HG02973 (cell line): Measurements from ENCODE around the gene RPL23.

Experiments
- ATAC-seq: cut with Tn5 transposase; IDR thresholded peaks from one replicate; pipeline ENCODE4 v1.9.1; 2021; ENCODE audit warnings: moderate library complexity; ENCODE audit not compliant: unreplicated experiment

The RPL23 gene

DNA sequence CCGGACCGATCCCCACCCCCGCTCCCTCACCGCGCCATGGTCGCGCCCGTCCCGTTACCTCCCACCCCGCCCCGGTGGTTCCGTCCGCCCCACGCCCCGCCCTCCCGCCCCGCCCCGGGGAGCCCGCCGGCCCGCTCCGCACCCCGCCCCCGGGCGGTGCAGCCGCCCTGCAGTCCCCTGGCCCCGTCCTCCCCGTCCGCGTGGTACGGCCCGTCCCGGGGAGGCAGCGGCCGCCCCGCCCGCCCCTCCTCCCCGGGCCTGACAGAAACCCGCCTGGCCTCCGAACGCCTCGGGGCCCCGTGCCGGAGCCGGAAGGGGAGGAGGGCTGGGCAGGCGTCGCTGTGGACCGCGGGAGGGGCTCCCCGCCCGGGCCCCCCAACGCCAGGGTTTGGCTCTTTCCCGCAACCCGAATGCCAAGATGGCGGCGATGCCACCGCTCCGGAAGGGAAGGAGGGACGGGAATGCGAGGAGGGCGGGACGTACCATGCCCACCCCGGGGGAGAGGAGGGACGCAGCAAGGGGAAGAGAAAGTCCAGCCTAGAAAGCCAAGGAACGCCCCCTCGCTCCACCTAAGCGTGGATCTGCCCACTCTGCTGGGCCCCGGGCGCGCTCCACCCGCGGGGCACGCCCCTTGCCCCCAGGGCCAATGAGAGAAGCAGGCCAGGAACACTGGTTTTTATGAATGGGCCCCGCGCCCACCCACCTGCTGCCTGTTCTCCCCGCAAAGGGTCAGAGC is 53.9 kb downstream of the RPL23 start, which contains the start of gene PIP4K2B:
Gene PIP4K2B (minus strand): TSS at position 56 of the 736 bp plus-strand sequence. CDS start 132 bp downstream, outside the sequence.
- peak; percentile 64 for ATAC-seq

GRCh38 chr17:38798614-38799500 is 54.7 kb downstream of the RPL23 start:
- ATAC-seq: peak; percentile 16
